ENCODE measurements around the gene TP53AIP1.

DNA sequence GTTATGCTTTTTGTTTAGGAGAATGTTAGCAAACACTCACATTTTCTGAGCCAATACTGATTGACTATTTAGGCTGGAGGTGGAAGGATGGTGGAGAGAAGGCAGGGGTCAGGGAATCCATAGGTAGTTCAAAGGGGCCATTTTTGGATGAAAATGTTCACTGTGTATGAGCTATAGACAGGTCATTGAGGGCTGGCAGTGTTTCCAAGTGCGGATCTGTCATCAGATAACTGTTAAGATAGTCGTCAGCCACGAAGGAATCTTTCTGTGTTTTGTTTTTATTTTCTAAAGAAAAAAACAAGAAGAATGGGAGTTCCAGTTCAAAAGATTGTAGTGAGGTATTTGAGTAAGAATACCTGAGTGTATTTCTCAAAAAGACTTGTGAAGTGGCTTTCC is 48.4 kb downstream of the TP53AIP1 start:
- TF ChIP-seq, protein P1, sequence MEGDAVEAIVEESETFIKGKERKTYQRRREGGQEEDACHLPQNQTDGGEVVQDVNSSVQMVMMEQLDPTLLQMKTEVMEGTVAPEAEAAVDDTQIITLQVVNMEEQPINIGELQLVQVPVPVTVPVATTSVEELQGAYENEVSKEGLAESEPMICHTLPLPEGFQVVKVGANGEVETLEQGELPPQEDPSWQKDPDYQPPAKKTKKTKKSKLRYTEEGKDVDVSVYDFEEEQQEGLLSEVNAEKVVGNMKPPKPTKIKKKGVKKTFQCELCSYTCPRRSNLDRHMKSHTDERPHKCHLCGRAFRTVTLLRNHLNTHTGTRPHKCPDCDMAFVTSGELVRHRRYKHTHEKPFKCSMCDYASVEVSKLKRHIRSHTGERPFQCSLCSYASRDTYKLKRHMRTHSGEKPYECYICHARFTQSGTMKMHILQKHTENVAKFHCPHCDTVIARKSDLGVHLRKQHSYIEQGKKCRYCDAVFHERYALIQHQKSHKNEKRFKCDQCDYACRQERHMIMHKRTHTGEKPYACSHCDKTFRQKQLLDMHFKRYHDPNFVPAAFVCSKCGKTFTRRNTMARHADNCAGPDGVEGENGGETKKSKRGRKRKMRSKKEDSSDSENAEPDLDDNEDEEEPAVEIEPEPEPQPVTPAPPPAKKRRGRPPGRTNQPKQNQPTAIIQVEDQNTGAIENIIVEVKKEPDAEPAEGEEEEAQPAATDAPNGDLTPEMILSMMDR (conservative IDR thresholded peaks at IDR 0.05; ENCODE audit: low read depth, low read length) = no peak
- TF ChIP-seq EZH2 (IDR thresholded peaks at IDR 0.05; ENCODE audit: borderline replicate concordance, low read depth, low read length, poor library complexity, severe bottlenecking) = no peak

Data from A673 (cell line).